ENCODE data around the gene TCERG1.

The TCERG1 gene

GRCh38 chr5:146425023-146425422 is 22.1 kb upstream of the TCERG1 start:
- Histone ChIP-seq H3K27ac (no peak overlapping the region), H3K4me2 (ENCODE audit: low read length) (no peak overlapping the region), H3K79me2 (no peaks in the 10 kb centered on the region), H2AFZ (no peak overlapping the region), H3K4me1 (no peaks in the 10 kb centered on the region), H3K27me3 (ENCODE audit: control insufficient read depth, insufficient read depth, low read length) (no peaks in the 10 kb centered on the region), H3K4me3 (ENCODE audit: low read depth, low read length) (no peak overlapping the region), H3K9ac (no peak overlapping the region), H3K9me3 (ENCODE audit: control insufficient read depth, low read length) (no peaks in the 10 kb centered on the region), H3K36me3 (ENCODE audit: control insufficient read depth, insufficient read depth, low read length) (no peaks in the 10 kb centered on the region)
- no peak for TF ChIP-seq CTCF (IDR thresholded peaks at IDR 0.05)

DNA sequence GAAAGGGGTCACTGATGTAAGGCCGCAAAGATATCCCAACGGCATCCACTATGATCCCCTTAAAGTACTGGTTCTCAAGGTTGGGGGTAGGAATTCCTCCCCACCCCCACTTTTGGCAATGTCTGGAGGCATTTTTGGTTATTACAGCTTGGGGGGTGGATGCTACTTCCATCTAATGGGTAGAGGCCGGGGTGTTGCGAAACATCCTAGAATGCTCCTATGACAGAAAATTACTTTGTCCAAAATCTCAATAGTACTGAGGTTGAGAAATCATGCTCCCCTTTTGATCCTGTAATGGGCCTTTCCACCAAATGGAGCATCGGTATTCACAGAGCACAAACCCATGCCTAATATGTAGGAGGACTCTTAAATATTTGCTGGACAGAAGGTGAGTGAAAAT is 20.8 kb upstream of the TCERG1 start:
- TF ChIP-seq CTCF (IDR thresholded peaks at IDR 0.05), result no peak
- no peak overlapping the region for H3K4me3 ChIP-seq (ENCODE audit: low read depth, low read length)

GRCh38 chr5:146426853-146427618 is 20.1 kb upstream of the TCERG1 start:
- peak; percentile 67 for TF ChIP-seq CTCF (IDR thresholded peaks at IDR 0.05)
- Histone ChIP-seq H2AFZ (peak overlapping the region; percentile 8), H3K27ac (no peak overlapping the region), H3K79me2 (no peaks in the 10 kb centered on the region), H3K27me3 (ENCODE audit: control insufficient read depth, insufficient read depth, low read length) (no peaks in the 10 kb centered on the region), H3K9me3 (ENCODE audit: control insufficient read depth, low read length) (no peaks in the 10 kb centered on the region), H3K36me3 (ENCODE audit: control insufficient read depth, insufficient read depth, low read length) (no peaks in the 10 kb centered on the region), H3K9ac (no peak overlapping the region), H3K4me1 (no peaks in the 10 kb centered on the region), H3K4me2 (ENCODE audit: low read length) (no peak overlapping the region), H3K4me3 (ENCODE audit: low read depth, low read length) (no peak overlapping the region)

More for the DNA sequence above, 20.8 kb upstream of the TCERG1 start:
- Histone ChIP-seq H3K27ac (no peak overlapping the region), H3K36me3 (ENCODE audit: control insufficient read depth, insufficient read depth, low read length) (no peaks in the 10 kb centered on the region), H2AFZ (no peak overlapping the region), H3K9ac (no peak overlapping the region), H3K79me2 (no peaks in the 10 kb centered on the region), H3K4me2 (ENCODE audit: low read length) (no peak overlapping the region), H3K9me3 (ENCODE audit: control insufficient read depth, low read length) (no peaks in the 10 kb centered on the region), H3K27me3 (ENCODE audit: control insufficient read depth, insufficient read depth, low read length) (no peaks in the 10 kb centered on the region), H3K4me1 (no peaks in the 10 kb centered on the region)

- Histone ChIP-seq H3K27ac (no peak overlapping the region), H3K9ac (no peak overlapping the region), H3K36me3 (ENCODE audit: control insufficient read depth, insufficient read depth, low read length) (no peaks in the 10 kb centered on the region), H3K9me3 (ENCODE audit: control insufficient read depth, low read length) (no peaks in the 10 kb centered on the region), H3K4me3 (ENCODE audit: low read depth, low read length) (no peak overlapping the region), H3K27me3 (ENCODE audit: control insufficient read depth, insufficient read depth, low read length) (no peaks in the 10 kb centered on the region), H3K4me1 (no peaks in the 10 kb centered on the region), H3K4me2 (ENCODE audit: low read length) (no peak overlapping the region), H3K79me2 (no peaks in the 10 kb centered on the region), H2AFZ (peak overlapping the region; percentile 8)
- no peak for TF ChIP-seq CTCF (IDR thresholded peaks at IDR 0.05)
Measured at GRCh38 chr5:146427619-146427997, 19.5 kb upstream of the TCERG1 start.

GRCh38 chr5:146428658-146429057 is 18.5 kb upstream of the TCERG1 start:
- H3K9ac ChIP-seq, result no peak overlapping the region
- H2AFZ ChIP-seq, result no peak overlapping the region
- no peak for TF ChIP-seq CTCF (IDR thresholded peaks at IDR 0.05)
- H3K79me2 ChIP-seq, result no peaks in the 10 kb centered on the region
- H3K4me2 ChIP-seq (ENCODE audit: low read length), result no peak overlapping the region
- no peaks in the 10 kb centered on the region for H3K27me3 ChIP-seq (ENCODE audit: control insufficient read depth, insufficient read depth, low read length)
- H3K4me3 ChIP-seq (ENCODE audit: low read depth, low read length), result no peak overlapping the region
- no peaks in the 10 kb centered on the region for H3K9me3 ChIP-seq (ENCODE audit: control insufficient read depth, low read length)
- no peak overlapping the region for H3K27ac ChIP-seq
- H3K36me3 ChIP-seq (ENCODE audit: control insufficient read depth, insufficient read depth, low read length), result no peaks in the 10 kb centered on the region
- no peaks in the 10 kb centered on the region for H3K4me1 ChIP-seq

All from parathyroid adenoma (tissue), 2 donors.